ENCODE measurements around the gene TMC6.

DNA sequence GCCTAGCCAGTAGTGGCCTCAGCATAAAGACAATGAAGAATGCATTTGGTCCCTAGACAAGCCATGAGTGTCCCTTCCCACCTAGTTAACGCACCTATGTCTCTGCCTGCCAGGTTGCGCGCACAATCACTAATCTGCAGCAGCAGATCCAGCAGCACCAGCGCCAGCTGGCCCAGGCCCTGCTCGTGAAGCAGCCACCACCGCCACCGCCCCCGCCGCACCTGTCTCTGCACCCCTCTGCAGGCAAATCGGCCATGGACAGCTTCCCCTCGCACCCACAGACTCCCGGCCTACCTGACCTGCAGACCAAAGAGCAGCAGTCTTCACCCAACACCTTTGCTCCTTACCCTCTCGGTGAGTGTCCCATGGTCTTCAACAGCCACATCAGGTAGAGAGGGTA is 41.8 kb downstream of the TMC6 start:
- TF ChIP-seq, protein P1, sequence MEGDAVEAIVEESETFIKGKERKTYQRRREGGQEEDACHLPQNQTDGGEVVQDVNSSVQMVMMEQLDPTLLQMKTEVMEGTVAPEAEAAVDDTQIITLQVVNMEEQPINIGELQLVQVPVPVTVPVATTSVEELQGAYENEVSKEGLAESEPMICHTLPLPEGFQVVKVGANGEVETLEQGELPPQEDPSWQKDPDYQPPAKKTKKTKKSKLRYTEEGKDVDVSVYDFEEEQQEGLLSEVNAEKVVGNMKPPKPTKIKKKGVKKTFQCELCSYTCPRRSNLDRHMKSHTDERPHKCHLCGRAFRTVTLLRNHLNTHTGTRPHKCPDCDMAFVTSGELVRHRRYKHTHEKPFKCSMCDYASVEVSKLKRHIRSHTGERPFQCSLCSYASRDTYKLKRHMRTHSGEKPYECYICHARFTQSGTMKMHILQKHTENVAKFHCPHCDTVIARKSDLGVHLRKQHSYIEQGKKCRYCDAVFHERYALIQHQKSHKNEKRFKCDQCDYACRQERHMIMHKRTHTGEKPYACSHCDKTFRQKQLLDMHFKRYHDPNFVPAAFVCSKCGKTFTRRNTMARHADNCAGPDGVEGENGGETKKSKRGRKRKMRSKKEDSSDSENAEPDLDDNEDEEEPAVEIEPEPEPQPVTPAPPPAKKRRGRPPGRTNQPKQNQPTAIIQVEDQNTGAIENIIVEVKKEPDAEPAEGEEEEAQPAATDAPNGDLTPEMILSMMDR (IDR thresholded peaks at IDR 0.05 in 4 of 5, conservative IDR thresholded peaks at IDR 0.05 in 1 of 5): no peak
- TF ChIP-seq POLR2A (IDR thresholded peaks at IDR 0.05): no peak
